Measurements from ENCODE around the gene SCLT1. TPM values are rescaled to one million over a fixed set of nuclear protein-coding genes. Genes with fewer than 3 reads are reported as not detected.

SCLT1 gene
- total RNA-seq, 1 experiment from 2014 or later, result 13.3 TPM

GRCh38 chr4:129140521-129140920, 47.2 kb upstream of the SCLT1 start:
- CTCF ChIA-PET, result no interaction called here
- ATAC-seq, result no peak
- BruUV-seq (replicated peaks), result no TSS peak

More at GRCh38 chr4:129140521-129140920, 47.2 kb upstream of the SCLT1 start:
- intact Hi-C loops (cut with micrococcal nuclease), result no loop called here
- Histone ChIP-seq H3K4me3 (replicated peaks in 1 of 2; ENCODE audit: low read depth in 1 of 2, low read length in 2 of 2) (no peak overlapping the region), H3K4me1 (ENCODE audit: control insufficient read depth in 1 of 2, insufficient read depth in 2 of 2, low read length in 2 of 2) (no peaks in the 10 kb centered on the region), H3K79me2 (ENCODE audit: insufficient read depth, low read length) (no peaks in the 10 kb centered on the region), H4K20me1 (ENCODE audit: insufficient read depth) (no peaks in the 10 kb centered on the region), H3K4me2 (ENCODE audit: low read length) (no peak overlapping the region), H3K36me3 (ENCODE audit: control insufficient read depth in 1 of 2, insufficient read depth in 2 of 2, low read length in 2 of 2) (no peaks in the 10 kb centered on the region), H3K27ac (ENCODE audit: low read depth, low read length) (no peak overlapping the region), H3K27me3 (ENCODE audit: insufficient read depth, low read length) (no peaks in the 10 kb centered on the region), H3K9ac (ENCODE audit: low read length) (no peak overlapping the region), H3K9me2 (ENCODE audit: insufficient read depth) (no peaks in the 10 kb centered on the region), H2AFZ (ENCODE audit: low read depth, low read length, poor library complexity, severe bottlenecking) (no peak overlapping the region), H3K9me3 (ENCODE audit: control insufficient read depth in 1 of 2, insufficient read depth in 1 of 2, low read depth in 1 of 2, low read length in 2 of 2) (no peaks in the 10 kb centered on the region)
- POLR2A ChIA-PET, result no interaction called here
- no peak for TF ChIP-seq YY1 (IDR thresholded peaks at IDR 0.05; ENCODE audit: extremely low read depth, insufficient replicate concordance, low read depth, low read length)
- no peak for TF ChIP-seq SRF (IDR thresholded peaks at IDR 0.05; ENCODE audit: low read depth)
- TF ChIP-seq JUND (IDR thresholded peaks at IDR 0.05), result no peak
- peak in 1 of 3 experiments; percentile 23; a peak in 1 of 6 replicates for TF ChIP-seq CTCF (IDR thresholded peaks at IDR 0.05 in 2 of 3, conservative IDR thresholded peaks at IDR 0.05 in 1 of 3; ENCODE audit: borderline replicate concordance in 1 of 3, insufficient read depth in 1 of 3, low read depth in 2 of 3, low read length in 2 of 3)
- TF ChIP-seq REST (IDR thresholded peaks at IDR 0.05; ENCODE audit: low read depth), result no peak
- peak; percentile 38 for TF ChIP-seq RAD21 (IDR thresholded peaks at IDR 0.05; ENCODE audit: low read depth)
- TF ChIP-seq CBX3 (IDR thresholded peaks at IDR 0.05; ENCODE audit: low read depth), result no peak
- TF ChIP-seq ATF3 (IDR thresholded peaks at IDR 0.05), result no peak
- no peak for TF ChIP-seq EZH2 (IDR thresholded peaks at IDR 0.05)
- TF ChIP-seq TCF7L2 (IDR thresholded peaks at IDR 0.05; ENCODE audit: borderline replicate concordance, extremely low read depth, insufficient read depth, insufficient read length), result no peak
- TF ChIP-seq SP1 (IDR thresholded peaks at IDR 0.05; ENCODE audit: low read depth), result no peak
- no peak for TF ChIP-seq FOSL1 (IDR thresholded peaks at IDR 0.05; ENCODE audit: low read depth)
- RAD21 ChIA-PET (ENCODE audit: low non-redundant PET in 1 of 2, low total read pairs in 2 of 2, uncharacterized antibody in 2 of 2, unreplicated experiment in 2 of 2), result no interaction called here
- no peak for DNase-seq (ENCODE audit: low read depth, low spot score)

Data from HCT116 (cell line).